MG63 (cell line): ENCODE results near the gene MISFA. TPM values are rescaled to one million over a fixed set of nuclear protein-coding genes. Genes with fewer than 3 reads are reported as not detected.
"Not testable (repeated sequence)": the region's sequence is repeated elsewhere in the genome, so short reads cannot be mapped to it uniquely, and the experiment has no call there.

Experiments
- DNase-seq: peaks from one replicate; pipeline ENCODE4 v3.0.0-alpha.2; 2020
- H3K27me3 ChIP-seq: fragments of 250-450 bp; sonication (Bioruptor Pico); 2 replicates; pipeline ENCODE4 v1.5.1; 2020; ENCODE audit warnings: mild to moderate bottlenecking, moderate library complexity
- H3K36me3 ChIP-seq: fragments of 250-450 bp; sonication (Bioruptor Pico); 2 replicates; pipeline ENCODE4 v1.5.1; 2020; ENCODE audit warnings: mild to moderate bottlenecking, moderate library complexity
- H3K4me3 ChIP-seq: fragments of 250-450 bp; sonication (Bioruptor Pico); 2 replicates; pipeline ENCODE4 v1.5.1; 2020; ENCODE audit warnings: mild to moderate bottlenecking, moderate library complexity
- H3K9me3 ChIP-seq: fragments of 250-450 bp; sonication (Bioruptor Pico); 2 replicates; pipeline ENCODE4 v1.5.1; 2020; ENCODE audit warnings: mild to moderate bottlenecking, moderate library complexity
- total RNA-seq: library from RNA; depleted of rRNA; stranded (reverse); fragments of >200 nt; shearing (Covaris generic); gene quantifications from 2 replicates; pipeline ENCODE4 v1.2.3, GENCODE V29; 2014; ENCODE audit warnings: low replicate concordance; rRNA removed

Gene MISFA
- not detected in 2 replicates for total RNA-seq

- H3K36me3 ChIP-seq: no peaks in the 10 kb centered on the region
- DNase-seq: no peak
- no peaks in the 10 kb centered on the region for H3K9me3 ChIP-seq
- no peaks in the 10 kb centered on the region for H3K27me3 ChIP-seq
- no peak within 1 kb of the TSS for H3K4me3 ChIP-seq
These were observed at the start of gene MISFA for GRCh38 chr11:18599739-18600230. MISFA (plus strand) TSS chr11:18599789; CDS start chr11:18599929, 140 bp downstream.

DNA sequence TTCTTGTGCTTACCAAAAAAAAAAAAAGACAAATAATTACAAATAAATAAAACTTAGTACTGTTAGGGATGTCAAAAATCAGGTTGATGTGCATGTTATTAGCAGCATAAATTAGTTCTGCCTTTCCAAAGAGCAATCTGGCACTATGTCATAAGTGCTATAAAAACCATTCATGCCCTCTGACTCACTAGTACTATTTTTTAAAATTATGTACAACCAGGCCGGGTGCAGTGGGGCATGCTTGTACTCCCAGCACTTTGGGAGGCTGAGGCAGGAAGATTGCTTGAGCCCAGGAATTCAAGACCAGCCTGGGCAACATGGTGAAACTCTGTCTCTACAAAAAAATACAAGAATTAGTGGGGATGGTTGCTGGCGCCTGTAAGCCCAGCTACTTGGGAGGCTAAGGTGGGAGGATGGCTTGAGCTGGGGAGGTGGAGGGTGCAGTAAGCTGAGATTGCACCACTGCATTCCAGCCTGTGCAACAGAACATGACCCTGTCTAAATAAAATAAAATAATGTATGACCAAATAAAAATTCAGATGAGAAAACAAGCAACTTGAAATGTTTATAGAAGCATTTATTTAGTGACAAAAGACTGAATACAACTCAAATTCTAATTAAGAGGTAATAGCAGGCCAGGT is 36.4 kb upstream of the MISFA start:
- DNase-seq: peak; percentile 11
- no peaks in the 10 kb centered on the region; the same call in 1 of the 2 replicates for H3K36me3 ChIP-seq
- H3K9me3 ChIP-seq: no peaks in the 10 kb centered on the region
- H3K4me3 ChIP-seq: no peak overlapping the region
- no peaks in the 10 kb centered on the region for H3K27me3 ChIP-seq

DNA sequence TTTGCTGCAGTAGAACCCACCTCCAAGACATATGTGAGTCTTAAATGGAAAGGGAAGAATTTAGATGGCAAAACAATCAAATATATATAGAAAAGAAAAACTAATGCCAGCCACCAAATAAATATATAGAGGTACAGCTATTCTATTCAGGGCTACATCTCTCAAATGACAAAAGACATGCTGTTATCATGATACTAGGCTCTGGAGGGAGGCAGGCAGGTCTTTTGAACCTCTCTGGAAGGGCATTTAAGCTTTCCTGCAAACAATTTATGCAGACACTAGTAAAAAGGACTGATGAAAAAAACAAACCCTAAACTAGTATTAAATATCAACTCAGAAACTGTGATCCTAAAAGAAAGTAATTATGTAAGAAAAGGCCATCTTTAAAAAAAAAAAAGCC is 35.4 kb upstream of the MISFA start:
- Histone ChIP-seq H3K9me3 (no peaks in the 10 kb centered on the region), H3K36me3 (no peaks in the 10 kb centered on the region; the same call in 1 of the 2 replicates), H3K27me3 (no peaks in the 10 kb centered on the region), H3K4me3 (no peak overlapping the region)
- DNase-seq: no peak

- no peaks in the 10 kb centered on the region; the same call in 1 of the 2 replicates for H3K36me3 ChIP-seq
- no peak overlapping the region for H3K4me3 ChIP-seq
- no peaks in the 10 kb centered on the region for H3K27me3 ChIP-seq
- no peaks in the 10 kb centered on the region for H3K9me3 ChIP-seq
- DNase-seq: no peak
These were observed 33.2 kb upstream of the MISFA start for GRCh38 chr11:18566406-18566805.

GRCh38 chr11:18567081-18567480 is 32.5 kb upstream of the MISFA start:
- H3K36me3 ChIP-seq: no peaks in the 10 kb centered on the region; the same call in 1 of the 2 replicates
- no peak overlapping the region for H3K4me3 ChIP-seq
- no peaks in the 10 kb centered on the region for H3K9me3 ChIP-seq
- H3K27me3 ChIP-seq: no peaks in the 10 kb centered on the region
- no peak for DNase-seq

- no peak for DNase-seq
- H3K36me3 ChIP-seq: no peaks in the 10 kb centered on the region; the same call in 1 of the 2 replicates
- H3K27me3 ChIP-seq: no peaks in the 10 kb centered on the region
- H3K9me3 ChIP-seq: no peaks in the 10 kb centered on the region
- H3K4me3 ChIP-seq: no peak overlapping the region
These were observed 24.2 kb upstream of the MISFA start for GRCh38 chr11:18575361-18575760.

- Histone ChIP-seq H3K9me3 (no peaks in the 10 kb centered on the region), H3K36me3 (no peaks in the 10 kb centered on the region; the same call in 1 of the 2 replicates), H3K27me3 (no peaks in the 10 kb centered on the region), H3K4me3 (no peak overlapping the region)
- DNase-seq: no peak
These were observed 20.5 kb upstream of the MISFA start for GRCh38 chr11:18578975-18579598.

DNA sequence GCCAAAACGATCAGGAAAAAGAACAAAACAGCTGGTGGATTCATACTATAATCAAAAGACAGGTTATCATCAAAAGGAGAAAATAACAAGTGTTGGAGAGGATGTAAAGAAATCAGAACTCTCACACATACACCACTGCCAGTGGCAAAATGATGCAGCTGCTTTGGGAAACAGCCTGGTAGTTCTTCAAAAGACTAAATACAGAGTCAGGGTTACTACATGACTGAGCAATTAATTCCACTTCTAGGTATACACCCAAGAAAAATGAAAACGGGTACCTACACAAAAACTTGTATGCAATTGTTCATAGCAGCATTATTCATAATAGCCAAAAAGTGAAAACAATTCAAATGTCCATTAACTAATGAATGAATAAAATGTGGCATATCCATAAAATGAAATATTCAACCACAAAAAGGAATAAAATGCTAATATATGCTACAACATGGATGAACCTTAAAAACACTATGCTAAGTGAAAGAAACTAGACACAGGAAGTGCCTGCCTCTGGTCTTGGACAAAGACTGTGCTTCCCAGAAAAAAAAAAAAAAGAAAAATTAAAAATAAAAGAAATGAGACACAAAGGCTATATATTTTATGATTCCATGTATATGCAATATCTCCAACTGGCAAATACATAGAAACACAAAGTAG is 19.3 kb upstream of the MISFA start:
- Histone ChIP-seq H3K9me3 (no peaks in the 10 kb centered on the region), H3K4me3 (no peak overlapping the region), H3K36me3 (no peaks in the 10 kb centered on the region; the same call in 1 of the 2 replicates), H3K27me3 (no peaks in the 10 kb centered on the region)
- no peak for DNase-seq

DNA sequence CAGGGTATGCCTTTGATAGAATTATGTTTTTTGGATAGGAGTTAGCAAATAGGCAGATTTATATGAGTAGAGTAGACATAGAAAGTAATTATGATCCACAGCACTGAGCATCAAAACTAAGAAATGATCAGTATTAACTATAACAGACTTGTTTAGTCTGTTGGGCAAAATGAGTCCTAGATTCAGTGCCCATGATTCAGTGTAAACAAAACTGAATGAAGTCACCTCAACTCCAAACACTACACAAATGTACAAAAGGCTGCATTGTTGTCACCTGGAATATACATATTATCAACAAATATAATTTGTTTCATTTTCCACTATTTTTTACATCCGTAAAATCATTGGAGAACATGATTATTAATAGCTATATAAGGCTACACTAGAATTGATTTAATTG is 17.8 kb upstream of the MISFA start:
- H3K4me3 ChIP-seq: no peak overlapping the region
- no peaks in the 10 kb centered on the region; the same call in 1 of the 2 replicates for H3K36me3 ChIP-seq
- no peaks in the 10 kb centered on the region for H3K9me3 ChIP-seq
- no peaks in the 10 kb centered on the region for H3K27me3 ChIP-seq
- DNase-seq: no peak

DNA sequence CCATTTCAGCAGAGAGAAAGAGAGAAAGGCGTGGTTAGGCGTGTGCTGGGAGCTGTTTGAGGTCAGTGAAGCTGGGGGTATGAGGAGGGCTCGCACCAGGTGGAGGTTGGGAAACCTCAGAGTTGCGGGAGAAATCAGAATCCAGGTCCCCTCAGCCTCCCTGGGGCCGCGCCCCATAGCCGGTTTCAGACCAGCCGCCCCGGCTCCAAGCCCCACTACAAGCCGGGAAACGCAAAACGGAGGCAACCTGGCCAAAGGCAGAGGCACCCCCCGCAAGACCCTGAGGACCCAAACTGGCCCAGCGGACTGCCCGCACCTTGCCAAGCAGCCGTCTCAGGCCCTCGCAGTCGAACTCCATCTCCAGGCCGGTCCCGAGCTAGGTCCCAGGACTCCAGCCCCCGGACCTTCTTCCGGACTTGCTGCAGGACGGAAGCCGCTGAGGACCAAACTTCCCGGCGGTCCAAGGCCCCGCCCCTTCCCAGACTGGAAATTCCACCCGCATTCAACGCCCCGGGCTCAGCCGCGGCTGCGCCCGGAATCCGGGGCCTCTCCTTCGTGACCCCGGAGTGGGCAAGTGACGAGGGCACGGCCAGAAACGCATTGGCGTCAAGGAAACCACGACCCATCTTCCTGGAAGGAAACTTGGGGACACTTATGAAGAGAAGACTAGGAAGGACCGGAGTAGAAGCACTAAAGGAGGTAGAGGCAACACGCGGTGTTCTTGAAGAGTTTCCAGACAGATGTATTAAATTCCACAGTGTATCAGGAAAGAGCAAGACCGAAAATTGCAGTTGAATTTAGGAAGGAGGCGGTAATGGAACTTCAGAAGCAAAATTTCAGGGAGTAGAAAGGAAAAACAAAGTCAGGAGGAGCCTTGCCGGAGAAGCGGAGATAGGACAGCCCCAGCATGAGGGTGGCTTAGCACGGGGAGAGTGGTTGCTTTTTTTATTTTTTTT is 11.0 kb upstream of the MISFA start, which contains the start of gene UEVLD:
Gene UEVLD (minus strand): TSS at position 438 of the 956 bp plus-strand sequence. CDS start 80 bp downstream, at position 358.
- DNase-seq: peak; percentile 86
- Histone ChIP-seq H3K9me3 (no peaks in the 10 kb centered on the region), H3K36me3 (no peaks in the 10 kb centered on the region), H3K27me3 (no peaks in the 10 kb centered on the region), H3K4me3 (peak within 1 kb of the TSS; percentile 84)

- Histone ChIP-seq H3K36me3 (no peaks in the 10 kb centered on the region), H3K9me3 (no peaks in the 10 kb centered on the region), H3K4me3 (no peak overlapping the region), H3K27me3 (no peaks in the 10 kb centered on the region)
- DNase-seq: no peak
These were observed 9.0 kb upstream of the MISFA start for GRCh38 chr11:18590571-18590970.

DNA sequence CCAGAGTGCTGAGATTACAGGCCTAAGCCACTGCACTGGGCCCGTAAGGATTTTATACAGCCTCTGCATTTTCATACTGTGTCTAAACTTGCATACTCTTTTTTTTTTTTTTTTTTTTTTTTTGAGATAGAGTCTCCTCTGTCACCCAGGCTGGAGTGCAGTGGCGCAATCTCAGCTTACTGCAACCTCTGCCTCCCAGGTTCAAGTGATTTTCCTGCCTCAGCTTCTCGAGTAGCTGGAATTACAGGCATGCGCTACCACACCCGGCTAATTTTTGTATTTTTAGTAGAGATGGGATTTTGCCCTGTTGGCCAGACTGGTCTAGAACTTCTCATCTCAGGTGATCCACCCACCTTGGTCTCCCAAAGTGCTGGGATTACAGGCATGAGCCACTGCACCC is 5.5 kb upstream of the MISFA start:
- H3K27me3 ChIP-seq, H3K36me3 ChIP-seq, H3K4me3 ChIP-seq, H3K9me3 ChIP-seq, DNase-seq: not testable (repeated sequence)

DNA sequence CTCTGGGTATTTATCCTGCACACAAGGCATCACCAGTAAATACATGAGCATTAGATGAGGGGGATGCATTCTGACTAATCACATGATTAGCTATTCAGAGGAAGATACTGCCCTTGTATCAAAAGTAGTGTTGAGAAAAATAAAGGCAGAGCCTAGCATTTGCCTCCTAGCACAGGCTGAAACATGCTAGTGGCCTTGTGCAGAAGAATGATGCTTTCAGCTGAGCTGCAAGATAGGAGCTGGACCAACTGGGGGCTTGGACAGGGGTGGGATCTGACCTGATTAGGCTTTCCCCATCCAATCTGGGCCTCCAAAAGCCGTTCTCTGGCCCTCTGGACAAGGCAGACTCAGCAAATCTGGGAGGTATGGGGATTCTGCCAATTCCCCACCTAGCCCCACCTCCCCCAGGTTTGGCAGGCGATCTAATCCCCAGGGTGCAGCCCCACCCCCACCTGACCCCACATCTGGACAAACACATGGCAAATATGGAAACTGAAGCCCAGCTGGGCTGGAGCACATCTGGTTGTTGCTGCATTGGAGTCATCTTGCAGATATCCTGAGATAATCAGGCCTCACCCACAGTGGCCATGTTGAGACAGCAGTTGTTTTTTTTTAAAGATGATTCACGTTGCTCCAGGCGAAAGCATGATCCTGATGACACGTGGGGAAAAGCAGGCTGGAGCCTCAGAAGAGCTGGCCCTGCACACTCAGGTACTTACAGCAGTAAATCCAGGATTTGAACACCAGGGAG is 4.4 kb upstream of the MISFA start:
- DNase-seq: no peak

GRCh38 chr11:18600915-18601569 is 1.5 kb downstream of the MISFA start:
- no peaks in the 10 kb centered on the region for H3K9me3 ChIP-seq
- DNase-seq: no peak
- no peak overlapping the region for H3K4me3 ChIP-seq
- H3K27me3 ChIP-seq: no peaks in the 10 kb centered on the region
- no peaks in the 10 kb centered on the region for H3K36me3 ChIP-seq

More for the DNA sequence above, 4.4 kb upstream of the MISFA start:
- Histone ChIP-seq H3K36me3 (no peaks in the 10 kb centered on the region), H3K9me3 (no peaks in the 10 kb centered on the region), H3K27me3 (no peaks in the 10 kb centered on the region), H3K4me3 (no peak overlapping the region)

GRCh38 chr11:18608376-18608775 is 8.8 kb downstream of the MISFA start:
- Histone ChIP-seq H3K9me3 (no peaks in the 10 kb centered on the region), H3K36me3 (peaks cover 16% of the 10 kb centered on the region), H3K27me3 (no peaks in the 10 kb centered on the region), H3K4me3 (no peak overlapping the region)
- DNase-seq: no peak
